HFFc6 (cell line): ENCODE results near the gene SLC22A23. TPM values are rescaled to one million over a fixed set of nuclear protein-coding genes. Genes with fewer than 3 reads are reported as not detected.

Experiments
- DNase-seq: peaks from one replicate; pipeline ENCODE4 v3.0.0-alpha.2; 2018
- H3K27ac Mint-ChIP-seq: 2 replicates; pipeline ENCODE4 v1.8.0; 2020; ENCODE audit warnings: mild to moderate bottlenecking, mixed read lengths
- H3K27me3 Mint-ChIP-seq: 2 replicates; pipeline ENCODE4 v1.8.0; 2021; ENCODE audit warnings: mild to moderate bottlenecking, moderate library complexity, mixed read lengths; ENCODE audit not compliant: insufficient read depth
- H3K36me3 Mint-ChIP-seq: 2 replicates; pipeline ENCODE4 v1.8.0; 2021; ENCODE audit warnings: low read depth, mixed read lengths
- H3K4me1 Mint-ChIP-seq: 2 replicates; pipeline ENCODE4 v1.8.0; 2020; ENCODE audit warnings: low read depth, mixed read lengths
- H3K4me3 Mint-ChIP-seq: 2 replicates; pipeline ENCODE4 v1.8.0; 2020; ENCODE audit warnings: mild to moderate bottlenecking, moderate library complexity, mixed read lengths
- H3K9me3 Mint-ChIP-seq: 2 replicates; pipeline ENCODE4 v1.8.0; 2020; ENCODE audit warnings: mild to moderate bottlenecking, mixed read lengths
- CTCF ChIP-seq: fragments of 200-600 bp; sonication (generic); IDR thresholded peaks from 2 replicates; pipeline ENCODE4 v1.5.0; 2021; ENCODE audit warnings: antibody characterized with exemption, mild to moderate bottlenecking
- total RNA-seq, 6 experiments: library from RNA; stranded (reverse); fragmentation: NEBNext Ultra II Directional; extraction: Animal tissue kit (Norgen Biotek cat#: 25700); gene quantifications; 2 replicates in 1 of 6; 3 replicates in 5 of 6; pipeline ENCODE4 v1.2.3, GENCODE V29; 2021

SLC22A23 gene
- total RNA-seq, 6 experiments from 2014 or later, result 0.10 to 0.55 (median 0.21) TPM

DNA sequence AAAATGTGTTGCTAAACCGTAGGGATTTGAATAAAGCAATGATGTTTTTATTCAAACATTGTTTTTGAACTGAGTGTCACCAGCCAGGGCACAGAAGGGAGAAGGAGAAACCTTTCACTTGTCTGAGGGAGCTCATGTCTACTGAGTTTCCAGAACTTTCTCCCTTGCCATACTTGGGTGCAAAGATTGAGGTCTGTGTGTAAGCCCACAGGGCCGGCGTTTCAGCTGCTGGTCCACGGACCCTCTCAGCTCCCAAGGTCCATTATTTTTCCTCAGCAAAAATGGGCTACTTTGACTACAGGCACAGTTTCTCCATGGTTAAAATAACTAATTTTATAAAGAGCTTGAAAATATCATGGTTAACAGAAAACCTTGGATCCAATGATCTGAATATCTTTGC, 165.5 kb downstream of the SLC22A23 start:
- Mint-ChIP-seq H3K27me3 (peaks cover 32% of the 10 kb centered on the region), H3K4me3 (no peak overlapping the region), H3K36me3 (no peaks in the 10 kb centered on the region), H3K4me1 (no peaks in the 10 kb centered on the region), H3K27ac (no peak overlapping the region), H3K9me3 (no peaks in the 10 kb centered on the region)
- DNase-seq, result no peak
- TF ChIP-seq CTCF, result no peak

DNA sequence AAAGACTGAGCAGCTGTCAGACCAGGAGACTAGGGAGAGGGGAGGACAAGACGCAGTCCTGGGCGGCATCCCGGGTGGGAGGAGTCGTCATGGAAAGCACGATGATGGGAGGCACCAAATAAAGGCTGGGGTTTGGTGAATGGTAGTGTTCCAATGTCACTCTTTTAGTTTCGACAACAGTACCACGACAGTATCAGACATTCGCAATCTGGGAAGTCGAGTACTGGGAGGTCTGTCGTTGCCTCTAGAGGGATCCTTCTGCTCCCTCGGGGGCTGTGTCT, 166.0 kb downstream of the SLC22A23 start:
- no peak overlapping the region for H3K27ac Mint-ChIP-seq
- H3K4me3 Mint-ChIP-seq, result no peak overlapping the region
- no peaks in the 10 kb centered on the region for H3K9me3 Mint-ChIP-seq
- H3K27me3 Mint-ChIP-seq, result peaks cover 32% of the 10 kb centered on the region
- H3K36me3 Mint-ChIP-seq, result no peaks in the 10 kb centered on the region
- TF ChIP-seq CTCF, result no peak
- no peak for DNase-seq
- H3K4me1 Mint-ChIP-seq, result no peaks in the 10 kb centered on the region

DNA sequence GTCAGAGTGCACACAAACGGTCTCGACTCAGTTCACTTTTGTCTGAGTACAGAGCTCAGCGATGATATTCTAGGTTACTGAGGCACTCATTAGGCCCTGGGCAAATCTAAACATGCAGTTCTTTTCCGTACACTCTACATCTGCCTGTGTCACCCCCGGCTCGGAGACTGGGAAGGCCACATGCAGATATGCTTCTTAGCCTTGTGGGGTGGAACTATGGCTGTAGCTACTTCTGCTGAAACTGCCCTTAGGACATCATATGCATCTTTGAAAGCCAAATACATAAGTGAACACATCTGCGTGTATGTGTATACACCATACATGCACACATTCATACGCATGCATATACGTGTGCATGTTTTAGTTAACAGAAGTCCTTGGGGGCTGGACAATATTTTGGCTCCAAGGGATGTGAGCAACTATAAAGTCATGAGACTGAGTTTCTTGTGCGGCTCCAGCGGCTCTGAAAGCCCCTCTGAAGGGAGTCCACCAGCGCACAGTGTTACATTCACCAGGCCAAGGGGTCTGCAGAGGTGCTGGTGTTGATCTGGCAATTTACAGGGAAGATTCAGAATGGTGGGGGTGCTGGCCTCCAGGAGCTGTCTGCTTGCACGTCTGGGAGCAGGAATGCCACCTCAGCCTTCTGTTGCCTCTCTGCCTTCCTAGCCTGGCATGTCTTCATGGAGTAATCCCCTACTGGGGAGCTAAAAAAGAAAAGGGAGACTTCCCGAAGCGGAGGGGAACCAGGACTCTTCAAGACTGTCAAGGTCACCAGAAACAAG, 166.5 kb downstream of the SLC22A23 start:
- H3K4me1 Mint-ChIP-seq, result no peaks in the 10 kb centered on the region
- H3K27ac Mint-ChIP-seq, result no peak overlapping the region
- DNase-seq, result no peak
- H3K4me3 Mint-ChIP-seq, result no peak overlapping the region
- H3K36me3 Mint-ChIP-seq, result no peaks in the 10 kb centered on the region
- H3K27me3 Mint-ChIP-seq, result peaks cover 29% of the 10 kb centered on the region
- no peak for TF ChIP-seq CTCF
- H3K9me3 Mint-ChIP-seq, result no peaks in the 10 kb centered on the region

DNA sequence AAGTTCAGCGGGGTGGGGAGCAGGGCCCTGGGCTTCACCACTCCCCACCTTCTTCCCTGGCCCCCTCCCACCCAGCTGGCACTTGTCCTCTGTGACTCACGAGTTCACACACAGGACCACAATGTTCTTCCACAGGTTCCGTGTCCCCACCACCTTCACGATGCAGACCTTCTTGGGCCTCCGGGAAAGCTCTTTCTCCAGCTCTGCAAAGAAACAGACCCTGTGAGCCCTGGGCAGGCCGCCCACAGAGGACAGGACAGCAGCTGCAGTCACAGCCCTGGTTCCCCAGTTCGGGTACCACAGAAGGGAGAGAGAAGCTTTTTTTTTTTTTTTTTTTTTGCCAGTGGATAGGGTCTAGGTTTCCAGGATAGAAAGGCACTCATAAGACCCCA, 167.2 kb downstream of the SLC22A23 start:
- no peak for TF ChIP-seq CTCF
- Mint-ChIP-seq H3K27ac (no peak overlapping the region), H3K4me3 (no peak overlapping the region), H3K9me3 (no peaks in the 10 kb centered on the region), H3K4me1 (no peaks in the 10 kb centered on the region), H3K36me3 (no peaks in the 10 kb centered on the region), H3K27me3 (peaks cover 23% of the 10 kb centered on the region)
- no peak for DNase-seq

DNA sequence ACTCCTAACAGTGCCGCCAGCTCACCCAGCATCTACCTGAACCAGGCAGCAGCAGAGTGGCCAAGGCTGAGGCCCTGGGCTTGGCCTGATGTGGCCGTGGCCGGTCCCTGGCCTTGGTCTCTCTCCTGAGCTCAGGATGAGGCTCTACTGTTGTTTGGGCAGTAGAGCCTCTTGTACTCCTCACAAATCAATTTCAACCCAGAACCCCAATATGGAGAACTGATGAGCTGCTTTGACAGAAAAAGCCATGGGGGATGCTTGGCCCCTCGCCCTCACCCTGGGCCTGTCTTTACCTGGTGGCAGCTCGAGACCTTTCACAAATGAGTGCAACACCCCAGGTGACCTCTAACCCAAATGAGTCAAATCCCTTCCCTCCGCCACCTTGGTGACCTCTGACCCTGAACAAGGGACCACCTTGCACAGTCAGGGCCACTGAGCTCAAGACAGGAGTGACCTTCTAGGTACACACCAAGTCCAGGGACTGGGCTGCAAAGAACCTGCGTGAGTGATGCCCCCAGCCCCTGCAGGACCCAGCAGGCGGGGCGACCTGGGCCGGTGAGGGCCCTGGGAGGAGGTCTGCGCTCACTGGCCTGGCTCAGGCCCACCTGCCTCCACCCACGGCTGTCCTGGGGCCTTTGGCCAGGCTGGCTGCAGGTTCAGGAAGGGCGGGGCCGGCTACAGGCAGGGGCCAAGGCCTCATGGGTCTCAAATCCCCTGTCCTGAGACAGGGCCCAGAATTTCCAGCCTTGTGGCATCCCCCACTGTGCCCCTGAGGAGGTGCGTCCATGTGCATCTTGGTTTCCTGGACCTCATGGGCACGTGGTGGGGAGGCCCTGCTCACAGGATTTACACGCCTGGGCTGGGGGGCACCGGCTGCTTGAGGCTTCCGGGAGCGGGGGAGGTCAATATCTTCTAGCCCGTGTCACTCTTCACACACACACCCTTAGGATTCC, 167.9 kb downstream of the SLC22A23 start:
- H3K27me3 Mint-ChIP-seq, result peaks cover 20% of the 10 kb centered on the region
- H3K4me1 Mint-ChIP-seq, result no peaks in the 10 kb centered on the region

More for the DNA sequence above, 167.9 kb downstream of the SLC22A23 start:
- no peak for TF ChIP-seq CTCF
- Mint-ChIP-seq H3K9me3 (no peaks in the 10 kb centered on the region), H3K36me3 (no peaks in the 10 kb centered on the region), H3K27ac (no peak overlapping the region), H3K4me3 (no peak overlapping the region)
- DNase-seq, result no peak
